NCI-H345 treated with DMSO at 0.1 percent for 48 hours (cell line): ENCODE data around the gene FAM107B.
A peak's percentile ranks its signal among the peaks of the same experiment; 100 is the strongest.
"Not testable (repeated sequence)": the region's sequence is repeated elsewhere in the genome, so short reads cannot be mapped to it uniquely, and the experiment has no call there.

Source experiments
- DNase-seq: peaks from one replicate; lab custom pipeline; 2025; ENCODE audit not compliant: unreplicated experiment; lab: John Stamatoyannopoulos, UW

FAM107B gene

DNA sequence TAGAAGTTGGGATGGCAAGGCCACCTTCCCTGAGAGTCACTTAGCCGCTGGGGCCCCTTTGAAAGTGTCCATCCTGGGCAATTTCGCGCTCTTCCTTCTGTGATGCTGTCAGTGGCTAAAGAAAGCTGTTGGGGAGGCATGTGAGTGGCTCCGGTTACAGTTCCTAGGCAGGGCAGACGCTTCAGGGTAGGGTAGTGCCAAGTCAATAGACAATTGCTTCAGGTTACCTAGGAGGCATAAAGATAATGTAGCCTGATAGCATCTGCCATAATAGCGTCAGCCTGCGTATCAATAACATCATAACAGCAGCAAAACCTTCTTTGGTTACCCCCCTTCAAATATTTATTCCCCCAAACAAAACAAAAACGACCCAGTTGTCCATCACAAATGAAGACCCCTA, at the start of gene FAM107B:
Gene FAM107B, minus strand, starts transcription at position 101 of the 400 bp plus-strand sequence. CDS start 234 bp downstream, outside the sequence.
- DNase-seq = no peak

GRCh38 chr10:14823966-14824365, 49.3 kb upstream of the FAM107B start:
- no peak for DNase-seq

GRCh38 chr10:14822879-14823755, 48.4 kb upstream of the FAM107B start:
- peak; percentile 2 for DNase-seq

DNA sequence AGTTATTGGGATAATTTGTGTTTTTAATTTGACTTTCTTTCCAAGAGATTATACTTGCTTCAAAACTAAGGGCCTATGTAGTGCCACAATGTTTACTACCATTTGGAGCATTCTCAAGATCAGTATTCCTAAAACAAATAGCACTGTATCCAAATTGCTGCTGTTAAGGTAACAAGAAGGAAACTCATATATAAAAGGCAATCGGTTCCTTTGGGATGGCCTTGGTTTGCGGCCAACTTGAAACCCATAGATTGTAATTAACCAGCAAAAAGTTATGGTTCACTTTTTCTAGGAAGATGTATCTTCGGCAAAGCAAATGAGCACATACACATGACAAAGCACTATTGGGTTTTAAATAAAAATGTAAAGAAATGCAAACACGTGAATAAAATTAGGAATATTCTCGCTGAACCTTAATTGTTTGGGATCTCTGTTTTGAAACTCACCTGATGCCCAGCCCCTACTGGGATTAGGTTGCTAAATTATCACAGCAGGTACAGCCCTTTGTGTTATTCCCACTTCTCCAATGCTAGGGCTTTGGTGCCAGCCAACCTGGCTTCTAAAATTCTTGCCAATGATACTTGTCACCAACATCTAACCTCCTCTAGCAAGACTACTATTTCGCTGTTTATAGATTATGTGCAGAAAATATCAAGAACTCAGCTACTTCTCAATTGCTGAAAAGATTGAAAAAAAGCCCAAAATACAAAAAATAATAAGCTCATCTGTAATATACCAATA, 47.1 kb upstream of the FAM107B start:
- DNase-seq = no peak

GRCh38 chr10:14820775-14821154, 46.1 kb upstream of the FAM107B start:
- DNase-seq = no peak

DNA sequence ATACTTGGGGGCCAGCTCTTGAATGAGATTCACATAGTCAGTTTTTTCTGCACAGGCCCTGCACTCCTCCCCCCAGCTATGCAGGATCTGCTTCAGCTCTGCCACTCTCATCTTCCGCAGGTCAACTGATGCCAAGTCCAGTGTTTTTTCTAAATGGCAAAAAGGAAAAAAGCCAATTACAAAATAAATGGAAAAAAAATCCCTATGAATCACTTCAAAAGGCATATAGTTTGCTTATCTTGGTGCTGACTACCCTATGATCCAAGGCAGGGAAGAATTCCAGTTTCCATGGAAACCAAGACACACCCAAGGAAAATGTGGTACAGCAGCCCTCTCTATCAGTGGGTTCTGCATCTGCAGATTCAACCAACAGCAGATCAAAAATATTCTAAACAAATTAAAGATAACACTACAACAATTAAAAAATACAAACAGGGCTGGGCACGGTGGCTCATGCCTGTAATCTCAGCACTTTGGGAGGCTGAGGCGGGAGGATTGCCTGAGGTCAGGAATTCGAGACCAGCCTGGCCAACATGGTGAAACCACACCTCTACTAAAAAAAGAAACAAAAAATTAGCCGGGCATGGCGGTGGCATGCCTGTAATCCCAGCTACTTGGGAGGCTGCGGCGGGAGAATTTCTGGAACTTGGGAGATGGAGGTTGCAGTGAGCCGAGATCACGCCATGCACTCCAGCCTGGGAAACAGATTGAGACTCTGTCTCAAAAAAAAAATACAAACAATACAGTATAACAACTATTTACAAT, 45.5 kb upstream of the FAM107B start:
- no peak for DNase-seq

DNA sequence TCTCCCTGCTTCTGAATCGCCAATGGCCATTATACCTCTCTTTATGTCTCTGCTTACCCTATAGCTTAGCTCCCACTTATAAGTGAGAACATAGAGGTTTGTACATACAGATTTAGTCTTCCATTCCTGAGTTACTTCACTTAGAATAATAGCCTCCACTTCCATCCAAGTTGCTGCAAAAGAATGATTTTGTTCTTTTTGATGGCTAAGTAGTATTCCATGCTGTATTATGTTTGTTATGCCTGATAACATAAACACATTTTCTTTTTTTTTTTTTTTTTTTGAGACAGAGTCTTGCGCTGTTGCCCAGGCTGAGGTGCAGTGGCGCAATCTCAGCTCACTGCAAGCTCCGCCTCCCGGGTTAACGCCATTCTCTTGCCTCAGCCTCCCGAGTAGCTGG, 42.0 kb upstream of the FAM107B start:
- DNase-seq = not testable (repeated sequence)

DNA sequence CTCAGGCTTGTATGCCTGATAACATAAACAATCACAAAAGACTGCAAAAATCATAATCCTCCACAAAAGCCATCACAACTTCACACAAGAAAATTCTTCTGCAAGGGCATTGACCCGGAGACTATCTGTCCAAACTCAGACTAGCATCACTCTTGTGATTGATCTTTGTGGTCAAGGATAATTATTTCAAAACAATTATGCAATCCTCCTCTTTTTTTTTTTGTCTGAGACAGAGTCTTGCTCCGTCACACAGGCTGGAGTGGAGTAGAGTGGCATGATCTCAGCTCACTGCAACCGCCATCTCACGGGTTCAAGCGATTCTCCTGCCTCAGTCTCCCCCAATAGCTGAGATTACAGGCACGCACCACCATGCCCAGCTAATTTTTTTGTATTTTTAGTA, 41.0 kb upstream of the FAM107B start:
- DNase-seq = no peak

DNA sequence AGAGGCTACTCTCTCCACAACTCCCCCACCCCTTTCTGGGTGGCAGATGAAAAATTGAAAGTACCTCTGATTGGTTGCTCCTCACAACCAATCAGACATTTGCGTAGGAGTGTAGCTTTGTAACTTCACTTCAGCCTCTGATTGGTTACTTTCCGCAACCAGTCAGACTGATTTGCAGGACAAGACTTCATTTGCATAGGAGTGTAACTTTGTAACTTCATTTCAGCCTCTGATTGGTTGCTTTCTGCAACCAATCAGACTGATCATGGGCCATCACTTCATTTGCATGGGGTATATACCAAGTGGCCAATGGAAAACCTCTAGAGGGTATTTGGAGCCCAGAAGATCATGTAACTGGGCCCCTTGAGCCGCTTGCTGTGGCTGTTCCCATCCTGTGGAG, 37.6 kb upstream of the FAM107B start:
- no peak for DNase-seq

GRCh38 chr10:14810969-14811953, 36.6 kb upstream of the FAM107B start:
- DNase-seq = no peak

- no peak for DNase-seq
Measured at GRCh38 chr10:14806318-14806717, 31.6 kb upstream of the FAM107B start.

DNA sequence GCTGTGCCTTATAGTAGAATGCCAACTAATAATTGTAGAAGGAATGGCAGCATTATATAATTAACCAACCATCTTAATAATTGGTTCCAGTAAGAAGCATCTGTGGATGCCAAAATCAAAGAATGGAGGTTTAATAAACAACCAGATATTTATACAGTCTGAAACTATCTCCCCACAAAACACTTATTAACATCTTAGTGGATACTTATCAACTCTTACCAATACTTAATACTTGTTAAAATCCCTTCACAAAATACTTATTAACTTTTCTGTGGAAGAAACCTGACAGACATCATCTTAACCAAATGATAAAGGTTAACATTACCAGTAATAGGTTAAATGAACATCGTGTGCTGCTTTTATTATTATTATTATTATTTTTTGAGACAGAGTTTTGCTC, 29.1 kb upstream of the FAM107B start:
- no peak for DNase-seq

- no peak for DNase-seq
Measured at GRCh38 chr10:14801723-14802122, 27.0 kb upstream of the FAM107B start.

GRCh38 chr10:14800397-14800796, 25.7 kb upstream of the FAM107B start:
- DNase-seq = no peak

DNA sequence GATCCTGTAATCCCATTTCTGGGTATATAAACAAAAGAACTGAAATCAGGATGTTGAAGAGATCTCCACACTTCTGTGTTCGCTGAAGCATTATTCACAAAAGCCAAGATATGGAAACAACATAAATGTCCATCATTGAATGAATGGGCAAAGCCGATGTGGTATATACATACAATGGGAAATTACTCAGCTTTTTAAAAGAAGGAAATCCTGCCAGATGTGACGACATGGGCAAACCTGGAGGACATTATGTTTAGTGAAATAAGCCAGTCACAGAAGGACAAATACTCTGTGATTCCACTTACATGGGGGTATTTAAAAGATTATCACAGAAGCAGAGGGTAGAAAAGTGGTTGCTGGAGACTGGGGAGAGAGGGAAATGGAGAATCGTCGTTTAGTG, 23.9 kb upstream of the FAM107B start:
- DNase-seq = no peak

- DNase-seq = no peak
Measured at GRCh38 chr10:14787938-14788337, 13.2 kb upstream of the FAM107B start.

DNA sequence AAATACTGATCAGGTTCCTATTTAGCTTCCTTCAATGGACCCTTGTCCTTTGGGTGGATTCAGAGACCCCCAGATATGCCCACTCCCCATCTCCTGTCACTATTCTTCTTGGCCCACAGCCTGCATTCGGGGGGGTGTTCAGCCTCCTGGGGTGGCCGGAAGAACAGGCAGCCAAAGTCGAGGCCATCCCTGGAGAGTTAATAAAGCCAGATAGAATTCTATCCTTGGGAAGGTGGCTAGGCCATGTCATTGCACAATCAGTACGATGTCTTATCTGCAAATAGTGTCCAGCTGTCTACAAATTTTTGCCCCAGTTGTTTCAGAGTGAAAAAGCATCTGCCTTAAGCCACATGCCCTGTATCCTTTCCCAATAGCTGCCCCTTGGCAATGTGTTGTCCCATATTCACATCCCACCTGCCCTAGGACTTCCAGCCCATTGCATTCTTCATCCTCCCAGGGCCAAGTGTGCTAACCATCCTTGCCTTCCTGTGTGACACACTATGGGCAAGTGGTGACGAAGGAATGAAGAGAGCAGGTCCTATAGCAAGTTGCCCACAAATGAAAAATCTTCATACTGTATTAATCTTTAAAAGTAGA, 9.9 kb upstream of the FAM107B start:
- no peak for DNase-seq

- no peak for DNase-seq
Measured at GRCh38 chr10:14782691-14783363, 8.1 kb upstream of the FAM107B start.

DNA sequence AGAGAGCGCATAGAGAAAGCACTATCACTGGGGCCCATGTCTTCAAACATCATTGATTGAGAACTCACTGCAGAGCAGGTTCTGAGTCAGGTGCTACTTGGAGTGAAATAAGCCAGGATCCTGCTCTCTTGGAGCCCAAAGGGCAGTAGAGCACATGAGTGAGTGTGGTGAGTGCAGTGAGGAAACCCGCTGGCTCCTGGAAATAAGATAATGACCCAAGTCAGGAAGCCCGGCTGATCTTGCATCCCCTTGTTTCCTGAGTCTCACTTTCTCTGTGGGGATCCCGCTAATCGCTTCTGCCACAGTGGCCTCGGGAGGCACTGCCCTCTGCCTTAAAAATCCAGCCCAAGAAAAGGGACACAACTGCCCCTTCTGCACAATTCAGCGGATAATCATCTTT, 7.1 kb upstream of the FAM107B start:
- DNase-seq = no peak
